Measurements from ENCODE around the gene CLDN6. TPM values are rescaled to one million over a fixed set of nuclear protein-coding genes. Genes with fewer than 3 reads are reported as not detected.

Gene CLDN6
- total RNA-seq, 1 experiment from 2014 or later = 0.21 TPM

DNA sequence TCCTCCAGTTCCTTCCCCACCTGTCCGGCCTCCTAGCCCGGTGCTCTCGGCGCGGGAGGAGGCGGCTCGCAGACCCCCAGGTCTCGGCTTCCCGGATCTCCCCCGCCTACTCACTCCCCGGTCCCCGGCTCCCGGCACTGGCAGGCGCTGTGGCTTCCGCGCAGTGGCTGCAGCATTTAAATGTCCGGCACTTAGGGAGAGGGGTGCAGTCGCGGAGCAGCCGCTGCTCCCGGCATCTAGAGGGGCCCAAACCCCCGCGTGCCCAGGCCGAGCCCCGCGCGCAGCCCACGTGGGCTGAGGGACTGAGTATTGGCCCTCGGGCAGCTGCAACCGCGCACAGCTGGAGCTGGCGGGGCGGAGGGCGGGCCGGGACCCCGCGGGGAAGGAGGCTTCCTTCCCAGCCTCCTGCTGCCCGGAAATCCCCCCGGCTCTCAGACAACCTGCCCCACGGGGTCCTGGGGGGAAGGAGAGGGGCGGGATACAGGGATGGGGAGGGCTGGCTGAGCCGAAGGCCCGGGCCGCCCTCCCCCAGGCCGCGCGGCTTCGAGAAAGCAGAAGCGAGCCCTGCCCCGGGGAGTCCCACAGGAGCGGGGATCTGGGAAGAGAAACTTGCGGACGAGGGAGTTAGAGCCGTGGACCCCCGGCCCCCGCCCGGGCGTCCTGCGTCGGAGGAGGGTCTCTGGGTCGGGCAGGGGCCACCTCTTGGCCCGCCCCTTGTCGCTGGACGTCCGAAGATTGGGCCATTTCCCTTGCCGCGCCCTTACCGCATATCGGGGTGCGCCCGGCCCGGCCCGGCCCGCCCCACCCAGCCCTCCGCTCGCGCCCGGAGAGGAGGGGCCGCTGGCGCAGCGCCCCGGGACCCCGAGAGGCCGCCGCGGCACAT lies 28.0 kb upstream of the CLDN6 start, which contains the start of gene MMP25:
Gene MMP25 (plus strand): TSS at position 804 of the 883 bp plus-strand sequence. CDS start 357 bp downstream, outside the sequence.
- Histone ChIP-seq H3K27ac (ENCODE audit: low read depth, low read length, poor library complexity, severe bottlenecking) (no peak within 1 kb of the TSS), H3K9me3 (ENCODE audit: low read depth, low read length, poor library complexity, severe bottlenecking) (no peaks in the 10 kb centered on the region), H3K4me3 (ENCODE audit: low read depth, low read length, poor library complexity, severe bottlenecking) (peak within 1 kb of the TSS; percentile 51), H3K4me1 (ENCODE audit: insufficient read depth, low read length, poor library complexity, severe bottlenecking) (no peaks in the 10 kb centered on the region), H3K36me3 (ENCODE audit: insufficient read depth, low read length, poor library complexity, severe bottlenecking) (no peaks in the 10 kb centered on the region), H3K27me3 (replicated peaks; ENCODE audit: insufficient read depth, low read depth, low read length, poor library complexity) (peaks cover 20% of the 10 kb centered on the region)
- CTCF ChIA-PET = interaction anchor here (0.6 to 1.4 kb wide), 3 partner anchors 15 to 84 kb away, joined by 3 to 5 read pairs (median 4); no protein-coding TSS in a partner anchor
- TF ChIP-seq, protein P1, sequence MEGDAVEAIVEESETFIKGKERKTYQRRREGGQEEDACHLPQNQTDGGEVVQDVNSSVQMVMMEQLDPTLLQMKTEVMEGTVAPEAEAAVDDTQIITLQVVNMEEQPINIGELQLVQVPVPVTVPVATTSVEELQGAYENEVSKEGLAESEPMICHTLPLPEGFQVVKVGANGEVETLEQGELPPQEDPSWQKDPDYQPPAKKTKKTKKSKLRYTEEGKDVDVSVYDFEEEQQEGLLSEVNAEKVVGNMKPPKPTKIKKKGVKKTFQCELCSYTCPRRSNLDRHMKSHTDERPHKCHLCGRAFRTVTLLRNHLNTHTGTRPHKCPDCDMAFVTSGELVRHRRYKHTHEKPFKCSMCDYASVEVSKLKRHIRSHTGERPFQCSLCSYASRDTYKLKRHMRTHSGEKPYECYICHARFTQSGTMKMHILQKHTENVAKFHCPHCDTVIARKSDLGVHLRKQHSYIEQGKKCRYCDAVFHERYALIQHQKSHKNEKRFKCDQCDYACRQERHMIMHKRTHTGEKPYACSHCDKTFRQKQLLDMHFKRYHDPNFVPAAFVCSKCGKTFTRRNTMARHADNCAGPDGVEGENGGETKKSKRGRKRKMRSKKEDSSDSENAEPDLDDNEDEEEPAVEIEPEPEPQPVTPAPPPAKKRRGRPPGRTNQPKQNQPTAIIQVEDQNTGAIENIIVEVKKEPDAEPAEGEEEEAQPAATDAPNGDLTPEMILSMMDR (conservative IDR thresholded peaks at IDR 0.05; ENCODE audit: low read depth, low read length) = no peak
- peak; percentile 27 for TF ChIP-seq EZH2 (IDR thresholded peaks at IDR 0.05; ENCODE audit: borderline replicate concordance, low read depth, low read length, poor library complexity, severe bottlenecking)
- intact Hi-C loops (cut with micrococcal nuclease; ENCODE audit: unreplicated experiment) = no loop called here
- POLR2A ChIA-PET (ENCODE audit: low non-redundant PET) = interaction anchor here (0.6 kb wide), 1 partner anchor 185 kb away, joined by 5 read pairs; no protein-coding TSS in a partner anchor
- DNase-seq (ENCODE audit: low spot score) = no peak
- BruUV-seq (replicated peaks) = no TSS peak

DNA sequence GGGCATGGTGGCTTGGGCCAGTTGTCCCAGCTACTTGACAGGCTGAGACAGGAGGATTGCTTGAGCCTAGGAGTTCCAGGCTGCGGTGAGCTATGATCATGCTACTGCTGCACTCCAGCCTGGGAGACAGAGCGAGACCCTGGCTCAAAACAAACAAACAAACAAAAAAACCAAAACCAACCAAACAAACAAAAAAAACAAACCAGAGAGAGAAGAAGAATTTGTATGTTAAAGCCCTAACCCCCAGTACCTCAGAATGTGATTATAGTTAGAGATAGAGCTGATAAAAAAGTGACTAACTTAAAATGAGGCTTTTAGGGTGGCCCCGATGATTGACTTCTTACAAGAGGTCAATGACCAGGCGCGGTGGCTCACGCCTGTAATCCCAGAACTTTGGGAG lies 26.7 kb upstream of the CLDN6 start:
- intact Hi-C loops (cut with micrococcal nuclease; ENCODE audit: unreplicated experiment) = no loop called here
- Histone ChIP-seq H3K9me3 (ENCODE audit: low read depth, low read length, poor library complexity, severe bottlenecking) (no peaks in the 10 kb centered on the region), H3K27ac (ENCODE audit: low read depth, low read length, poor library complexity, severe bottlenecking) (no peak overlapping the region), H3K4me3 (ENCODE audit: low read depth, low read length, poor library complexity, severe bottlenecking) (no peak overlapping the region), H3K4me1 (ENCODE audit: insufficient read depth, low read length, poor library complexity, severe bottlenecking) (no peaks in the 10 kb centered on the region), H3K27me3 (replicated peaks; ENCODE audit: insufficient read depth, low read depth, low read length, poor library complexity) (peaks cover 20% of the 10 kb centered on the region), H3K36me3 (ENCODE audit: insufficient read depth, low read length, poor library complexity, severe bottlenecking) (no peaks in the 10 kb centered on the region)
- no TSS peak for BruUV-seq (replicated peaks)
- DNase-seq (ENCODE audit: low spot score) = no peak
- TF ChIP-seq, protein P1 (conservative IDR thresholded peaks at IDR 0.05; ENCODE audit: low read depth, low read length) = no peak
- no peak for TF ChIP-seq EZH2 (IDR thresholded peaks at IDR 0.05; ENCODE audit: borderline replicate concordance, low read depth, low read length, poor library complexity, severe bottlenecking)
- CTCF ChIA-PET = no interaction called here
- POLR2A ChIA-PET (ENCODE audit: low non-redundant PET) = no interaction called here

DNA sequence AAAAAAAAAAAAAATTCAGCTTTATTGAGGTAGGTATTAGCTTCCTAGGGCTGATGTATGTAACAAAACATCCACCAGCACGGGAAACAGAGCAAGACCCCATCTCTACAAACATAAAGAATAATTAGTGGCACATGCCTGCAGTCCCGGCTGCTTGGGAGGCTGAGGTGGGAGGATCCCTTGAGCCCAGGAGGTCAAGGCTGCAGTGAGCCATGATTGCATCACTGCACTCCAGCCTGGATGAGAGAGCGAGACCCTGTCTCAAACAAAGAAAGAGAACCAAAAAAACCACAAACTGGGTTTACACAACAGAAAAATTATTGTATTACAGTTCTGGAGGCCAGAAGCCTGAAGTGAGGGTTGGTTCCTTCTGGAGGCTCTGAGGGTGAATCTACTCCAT lies 24.4 kb upstream of the CLDN6 start:
- intact Hi-C loops (cut with micrococcal nuclease; ENCODE audit: unreplicated experiment) = no loop called here
- Histone ChIP-seq H3K27me3 (replicated peaks; ENCODE audit: insufficient read depth, low read depth, low read length, poor library complexity) (peaks cover 35% of the 10 kb centered on the region), H3K4me3 (ENCODE audit: low read depth, low read length, poor library complexity, severe bottlenecking) (no peak overlapping the region), H3K27ac (ENCODE audit: low read depth, low read length, poor library complexity, severe bottlenecking) (no peak overlapping the region), H3K9me3 (ENCODE audit: low read depth, low read length, poor library complexity, severe bottlenecking) (no peaks in the 10 kb centered on the region), H3K36me3 (ENCODE audit: insufficient read depth, low read length, poor library complexity, severe bottlenecking) (no peaks in the 10 kb centered on the region), H3K4me1 (ENCODE audit: insufficient read depth, low read length, poor library complexity, severe bottlenecking) (no peaks in the 10 kb centered on the region)
- no TSS peak for BruUV-seq (replicated peaks)
- ChIA-PET CTCF (interaction anchor here (2.4 kb wide), 1 partner anchor 11 kb away, joined by 15 read pairs; no protein-coding TSS in a partner anchor), POLR2A (ENCODE audit: low non-redundant PET) (no interaction called here)
- TF ChIP-seq, protein P1 (conservative IDR thresholded peaks at IDR 0.05; ENCODE audit: low read depth, low read length) = no peak
- TF ChIP-seq EZH2 (IDR thresholded peaks at IDR 0.05; ENCODE audit: borderline replicate concordance, low read depth, low read length, poor library complexity, severe bottlenecking) = no peak
- no peak for DNase-seq (ENCODE audit: low spot score)
